Measurements from ENCODE around the gene CADPS. TPM values are rescaled to one million over a fixed set of nuclear protein-coding genes. Genes with fewer than 3 reads are reported as not detected.

CADPS gene
- total and polyA plus RNA-seq, 9 of the 15 experiments (the other 6 are each of a cell fraction or from before 2014, with no cell fraction given) = not detected

DNA sequence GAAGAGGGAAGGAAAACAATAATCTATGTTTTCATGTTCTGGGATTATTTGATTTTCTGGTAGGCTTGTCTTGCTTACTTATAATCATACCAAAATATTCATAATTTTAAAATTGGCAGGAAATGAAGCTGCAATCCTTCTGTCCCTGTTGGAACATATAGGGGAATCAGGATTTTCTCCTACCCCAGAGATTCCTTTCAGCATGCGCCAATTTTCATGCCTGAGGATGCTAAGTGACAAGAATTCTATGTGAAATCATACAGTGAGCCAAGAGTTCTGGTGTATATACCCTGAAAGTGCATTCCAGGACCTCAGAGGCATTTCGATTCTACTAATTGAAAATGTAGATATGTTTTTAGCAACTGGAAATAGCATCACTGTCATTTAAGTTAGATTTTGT is 9.9 kb upstream of the CADPS start:
- Histone ChIP-seq H4K20me1 (replicated peaks; ENCODE audit: control insufficient read depth, insufficient read depth, low read length) (no peaks in the 10 kb centered on the region), H3K4me1 (replicated peaks in 1 of 2; ENCODE audit: control insufficient read depth in 2 of 2, insufficient read depth in 2 of 2, low read length in 2 of 2) (no peaks in the 10 kb centered on the region), H3K9ac (ENCODE audit: insufficient read depth in 1 of 2, low read depth in 2 of 2, low read length in 2 of 2) (no peak overlapping the region), H3K27me3 (ENCODE audit: control insufficient read depth in 2 of 2, insufficient read depth in 2 of 2, low read length in 2 of 2) (no peaks in the 10 kb centered on the region), H3K79me2 (ENCODE audit: control insufficient read depth, insufficient read depth, low read length) (no peaks in the 10 kb centered on the region), H3K4me2 (ENCODE audit: insufficient read depth, low read length) (no peak overlapping the region), H3K9me1 (ENCODE audit: control insufficient read depth, insufficient read depth, low read length) (no peaks in the 10 kb centered on the region), H2AFZ (ENCODE audit: low read depth, low read length) (no peak overlapping the region), H3K27ac (ENCODE audit: extremely low read depth, low read depth, low read length) (no peak overlapping the region), H3K4me3 (no peak overlapping the region), H3K9me3 (replicated peaks; ENCODE audit: control insufficient read depth, insufficient read depth, low read depth, low read length) (no peaks in the 10 kb centered on the region), H3K36me3 (ENCODE audit: control insufficient read depth, insufficient read depth, low read length) (no peaks in the 10 kb centered on the region)
- FAIRE-seq (no peak), ATAC-seq (no peak), DNase-seq (ENCODE audit: extremely low read depth in 1 of 4, low spot score in 3 of 4) (no peak)
- ChIA-PET CTCF (ENCODE audit: low intra/inter-chr PET ratio) (no interaction called here), POLR2A (no interaction called here)
- intact Hi-C loops (cut with micrococcal nuclease) = no loop called here
- BruUV-seq (replicated peaks) = no TSS peak
- 0% methylated on average over 2 of the region's 2 CpGs for WGBS (ENCODE audit: insufficient coverage, low coverage, missing lambda C conversion rate)
- TF ChIP-seq, protein P1, sequence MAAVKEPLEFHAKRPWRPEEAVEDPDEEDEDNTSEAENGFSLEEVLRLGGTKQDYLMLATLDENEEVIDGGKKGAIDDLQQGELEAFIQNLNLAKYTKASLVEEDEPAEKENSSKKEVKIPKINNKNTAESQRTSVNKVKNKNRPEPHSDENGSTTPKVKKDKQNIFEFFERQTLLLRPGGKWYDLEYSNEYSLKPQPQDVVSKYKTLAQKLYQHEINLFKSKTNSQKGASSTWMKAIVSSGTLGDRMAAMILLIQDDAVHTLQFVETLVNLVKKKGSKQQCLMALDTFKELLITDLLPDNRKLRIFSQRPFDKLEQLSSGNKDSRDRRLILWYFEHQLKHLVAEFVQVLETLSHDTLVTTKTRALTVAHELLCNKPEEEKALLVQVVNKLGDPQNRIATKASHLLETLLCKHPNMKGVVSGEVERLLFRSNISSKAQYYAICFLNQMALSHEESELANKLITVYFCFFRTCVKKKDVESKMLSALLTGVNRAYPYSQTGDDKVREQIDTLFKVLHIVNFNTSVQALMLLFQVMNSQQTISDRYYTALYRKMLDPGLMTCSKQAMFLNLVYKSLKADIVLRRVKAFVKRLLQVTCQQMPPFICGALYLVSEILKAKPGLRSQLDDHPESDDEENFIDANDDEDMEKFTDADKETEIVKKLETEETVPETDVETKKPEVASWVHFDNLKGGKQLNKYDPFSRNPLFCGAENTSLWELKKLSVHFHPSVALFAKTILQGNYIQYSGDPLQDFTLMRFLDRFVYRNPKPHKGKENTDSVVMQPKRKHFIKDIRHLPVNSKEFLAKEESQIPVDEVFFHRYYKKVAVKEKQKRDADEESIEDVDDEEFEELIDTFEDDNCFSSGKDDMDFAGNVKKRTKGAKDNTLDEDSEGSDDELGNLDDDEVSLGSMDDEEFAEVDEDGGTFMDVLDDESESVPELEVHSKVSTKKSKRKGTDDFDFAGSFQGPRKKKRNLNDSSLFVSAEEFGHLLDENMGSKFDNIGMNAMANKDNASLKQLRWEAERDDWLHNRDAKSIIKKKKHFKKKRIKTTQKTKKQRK (IDR thresholded peaks at IDR 0.05; ENCODE audit: borderline replicate concordance, low read depth, low read length) = no peak
- in situ Hi-C loops (cut with MboI) = no loop called here

All from K562 (cell line).